Measurements from ENCODE around the gene AP2A2.
A peak's percentile ranks its signal among the peaks of the same experiment; 100 is the strongest.

AP2A2 gene

DNA sequence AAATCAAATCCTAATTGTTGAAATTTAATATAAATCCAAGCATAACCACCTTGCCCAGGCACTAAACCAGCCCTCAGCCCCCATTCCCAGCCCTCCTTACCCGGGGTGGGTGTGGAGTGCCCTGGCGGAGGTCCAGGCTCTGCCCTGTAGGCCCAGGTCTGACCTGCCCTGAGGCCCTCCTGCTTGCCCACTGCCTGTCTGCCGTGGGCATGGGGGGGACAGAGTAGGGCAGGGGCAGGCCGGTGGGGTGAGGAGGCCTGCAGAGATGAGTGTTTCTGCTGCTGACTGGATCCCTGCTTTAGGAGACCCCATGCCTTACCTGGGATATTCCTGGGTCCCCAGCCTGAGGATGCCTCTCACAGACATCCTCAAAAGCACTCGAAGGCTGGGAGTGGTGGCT is 11.5 kb upstream of the AP2A2 start:
- no peak overlapping the region for H2BK12ac ChIP-seq (ENCODE audit: low read length)
- peak overlapping the region; percentile 97 for H2AK5ac ChIP-seq (ENCODE audit: low read depth, low read length)
- no peak overlapping the region for H3K4me2 ChIP-seq (ENCODE audit: insufficient read depth, low read length, poor library complexity, severe bottlenecking)
- H2BK15ac ChIP-seq (ENCODE audit: low read length): peak overlapping the region; percentile 81
- H2BK5ac ChIP-seq (ENCODE audit: low read length): peak overlapping the region; percentile 35
- peak overlapping the region; percentile 65 for H3K23ac ChIP-seq (ENCODE audit: low read depth, low read length, poor library complexity)
- peaks cover 0 to 3% of the 10 kb centered on the region in 2 donors for H3K36me3 ChIP-seq (replicated peaks in 1 of 2; ENCODE audit: control insufficient read depth in 2 of 2, insufficient read depth in 2 of 2, low read length in 2 of 2)
- H3K9me3 ChIP-seq (replicated peaks in 1 of 2; ENCODE audit: control insufficient read depth in 2 of 2, insufficient read depth in 1 of 2, low read depth in 1 of 2, low read length in 2 of 2): no peaks in the 10 kb centered on the region
- H3K4me1 ChIP-seq (ENCODE audit: control insufficient read depth in 2 of 2, insufficient read depth in 1 of 2, low read depth in 1 of 2, low read length in 2 of 2): peaks cover 8 to 14% of the 10 kb centered on the region in 2 donors
- no peak overlapping the region for H2BK120ac ChIP-seq (ENCODE audit: low read depth, low read length)
- peak overlapping the region; percentile 64 for H3K18ac ChIP-seq (ENCODE audit: low read length)
- no peak overlapping the region for H4K8ac ChIP-seq (ENCODE audit: low read depth, low read length)
- no peak for DNase-seq (ENCODE audit: low spot score)
- H4K91ac ChIP-seq (ENCODE audit: low read depth, low read length, poor library complexity): no peak overlapping the region
- H2AFZ ChIP-seq (ENCODE audit: low read length): no peak overlapping the region
- no peak overlapping the region for H3K4me3 ChIP-seq (ENCODE audit: low read length in 2 of 2)
- no CpG with 5 or more reads among the region's 5 CpGs for whole genome bisulfite sequencing, 2 donors (ENCODE audit: extremely low coverage in 2 of 2, insufficient read length in 2 of 2, insufficient replicate concordance in 1 of 2)
- no peak overlapping the region for H3K14ac ChIP-seq (ENCODE audit: low read length)
- no peak overlapping the region for H3K4ac ChIP-seq (ENCODE audit: low read length)
- no peak overlapping the region for H3K27ac ChIP-seq (replicated peaks; ENCODE audit: low read length)
- no peaks in the 10 kb centered on the region for H3K27me3 ChIP-seq (ENCODE audit: control insufficient read depth in 3 of 3, insufficient read depth in 3 of 3, low read depth in 1 of 3, low read length in 3 of 3)
- peaks cover 6% of the 10 kb centered on the region for H3K79me1 ChIP-seq (ENCODE audit: low read depth, low read length)
- H3K9ac ChIP-seq (ENCODE audit: low read depth, low read length, poor library complexity): peak overlapping the region; percentile 44

DNA sequence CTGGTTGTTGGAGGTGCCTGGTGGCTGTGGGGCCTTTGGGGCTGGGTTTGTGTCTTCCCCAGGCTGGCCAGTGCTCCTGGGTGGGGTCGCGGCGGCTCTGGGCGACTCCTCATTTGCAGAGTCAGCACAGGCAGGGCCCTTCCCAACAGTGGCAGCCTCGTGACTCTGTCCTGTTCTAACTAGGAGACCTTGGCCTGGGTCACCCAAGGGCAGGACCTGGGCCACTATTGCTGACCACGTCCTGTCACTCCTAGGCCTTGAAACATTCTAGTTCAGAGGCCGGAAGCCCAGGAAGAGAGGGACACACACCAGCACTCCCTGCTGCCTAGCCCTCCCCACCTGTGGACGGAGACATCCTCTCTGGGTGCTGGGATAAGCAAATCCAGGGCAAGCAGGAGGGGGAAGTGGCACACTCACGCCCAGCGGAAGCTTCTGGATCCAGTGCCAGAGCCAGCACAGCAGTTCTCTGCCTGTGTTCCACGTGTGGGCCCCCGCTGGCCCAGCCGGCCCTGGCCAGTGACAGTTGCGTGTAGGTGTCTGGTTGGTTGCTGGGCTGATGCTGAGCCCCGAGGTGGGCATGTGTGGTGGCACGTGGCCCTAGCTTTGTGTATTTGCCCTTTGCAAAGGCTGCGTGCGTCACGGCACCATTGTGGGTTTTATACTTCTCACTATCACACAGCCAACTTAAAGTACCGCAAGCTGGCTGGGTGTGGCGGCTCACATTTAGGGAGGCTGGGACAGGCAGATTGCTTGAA is 10.7 kb upstream of the AP2A2 start:
- Histone ChIP-seq H2BK12ac (ENCODE audit: low read length) (no peak overlapping the region), H3K4ac (ENCODE audit: low read length) (no peak overlapping the region), H4K91ac (ENCODE audit: low read depth, low read length, poor library complexity) (no peak overlapping the region), H3K9ac (ENCODE audit: low read depth, low read length, poor library complexity) (peak overlapping the region; percentile 77), H3K18ac (ENCODE audit: low read length) (no peak overlapping the region), H3K14ac (ENCODE audit: low read length) (no peak overlapping the region), H3K4me3 (ENCODE audit: low read length in 2 of 2) (no peak overlapping the region), H3K79me1 (ENCODE audit: low read depth, low read length) (peaks cover 5% of the 10 kb centered on the region), H3K23ac (ENCODE audit: low read depth, low read length, poor library complexity) (peak overlapping the region; percentile 91), H2BK5ac (ENCODE audit: low read length) (peak overlapping the region; percentile 35), H3K27me3 (ENCODE audit: control insufficient read depth in 3 of 3, insufficient read depth in 3 of 3, low read depth in 1 of 3, low read length in 3 of 3) (no peaks in the 10 kb centered on the region), H2AFZ (ENCODE audit: low read length) (peak overlapping the region; percentile 40), H3K27ac (replicated peaks; ENCODE audit: low read length) (no peak overlapping the region), H3K9me3 (replicated peaks in 1 of 2; ENCODE audit: control insufficient read depth in 2 of 2, insufficient read depth in 1 of 2, low read depth in 1 of 2, low read length in 2 of 2) (no peaks in the 10 kb centered on the region), H3K36me3 (replicated peaks in 1 of 2; ENCODE audit: control insufficient read depth in 2 of 2, insufficient read depth in 2 of 2, low read length in 2 of 2) (no peaks in the 10 kb centered on the region), H3K4me1 (ENCODE audit: control insufficient read depth in 2 of 2, insufficient read depth in 1 of 2, low read depth in 1 of 2, low read length in 2 of 2) (peaks cover 7 to 8% of the 10 kb centered on the region in 2 donors), H2AK5ac (ENCODE audit: low read depth, low read length) (peak overlapping the region; percentile 24), H4K8ac (ENCODE audit: low read depth, low read length) (no peak overlapping the region), H3K4me2 (ENCODE audit: insufficient read depth, low read length, poor library complexity, severe bottlenecking) (no peak overlapping the region), H2BK120ac (ENCODE audit: low read depth, low read length) (peak overlapping the region; percentile 24), H2BK15ac (ENCODE audit: low read length) (peak overlapping the region; percentile 15)
- DNase-seq (ENCODE audit: low spot score): no peak
- WGBS, 2 donors (ENCODE audit: extremely low coverage in 2 of 2, insufficient read length in 2 of 2, insufficient replicate concordance in 1 of 2): no CpG with 5 or more reads among the region's 21 CpGs

DNA sequence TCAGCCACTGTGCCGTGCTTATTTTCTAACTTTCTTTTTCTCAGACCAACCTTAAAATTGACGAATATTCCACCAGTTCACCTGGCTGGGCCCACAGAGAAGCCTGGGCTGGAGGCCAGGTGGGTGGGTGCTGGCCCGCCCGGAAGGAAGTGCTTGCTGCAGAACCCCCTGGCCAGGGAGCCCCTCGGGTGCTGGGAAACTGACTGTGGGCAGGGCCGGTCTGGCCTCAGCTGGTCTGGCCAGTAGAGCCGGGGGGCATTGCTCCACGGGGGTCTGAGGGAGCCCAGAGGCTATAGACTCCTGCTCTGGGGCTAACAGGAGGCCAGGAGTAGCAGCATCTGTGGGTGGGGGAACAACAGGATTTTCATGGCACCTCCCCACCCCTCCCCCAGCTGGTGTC is 8.2 kb upstream of the AP2A2 start:
- no peak overlapping the region for H2BK15ac ChIP-seq (ENCODE audit: low read length)
- no peak overlapping the region for H2BK12ac ChIP-seq (ENCODE audit: low read length)
- H2BK5ac ChIP-seq (ENCODE audit: low read length): peak overlapping the region; percentile 71
- H3K27me3 ChIP-seq (ENCODE audit: control insufficient read depth in 3 of 3, insufficient read depth in 3 of 3, low read depth in 1 of 3, low read length in 3 of 3): no peaks in the 10 kb centered on the region
- H4K8ac ChIP-seq (ENCODE audit: low read depth, low read length): no peak overlapping the region
- H3K4me1 ChIP-seq (ENCODE audit: control insufficient read depth in 2 of 2, insufficient read depth in 1 of 2, low read depth in 1 of 2, low read length in 2 of 2): peaks cover 0 to 5% of the 10 kb centered on the region in 2 donors
- no peak overlapping the region for H3K9ac ChIP-seq (ENCODE audit: low read depth, low read length, poor library complexity)
- no peak overlapping the region for H3K14ac ChIP-seq (ENCODE audit: low read length)
- H3K27ac ChIP-seq (replicated peaks; ENCODE audit: low read length): no peak overlapping the region
- peak overlapping the region; percentile 24 for H2BK120ac ChIP-seq (ENCODE audit: low read depth, low read length)
- no peak overlapping the region for H3K18ac ChIP-seq (ENCODE audit: low read length)
- WGBS, 2 donors (ENCODE audit: extremely low coverage in 2 of 2, insufficient read length in 2 of 2, insufficient replicate concordance in 1 of 2): no CpG with 5 or more reads among the region's 8 CpGs
- H3K36me3 ChIP-seq (replicated peaks in 1 of 2; ENCODE audit: control insufficient read depth in 2 of 2, insufficient read depth in 2 of 2, low read length in 2 of 2): no peaks in the 10 kb centered on the region
- no peaks in the 10 kb centered on the region for H3K79me1 ChIP-seq (ENCODE audit: low read depth, low read length)
- H3K4ac ChIP-seq (ENCODE audit: low read length): no peak overlapping the region
- peak overlapping the region; percentile 53 for H2AK5ac ChIP-seq (ENCODE audit: low read depth, low read length)
- H3K23ac ChIP-seq (ENCODE audit: low read depth, low read length, poor library complexity): peak overlapping the region; percentile 60
- H2AFZ ChIP-seq (ENCODE audit: low read length): no peak overlapping the region
- no peak overlapping the region for H4K91ac ChIP-seq (ENCODE audit: low read depth, low read length, poor library complexity)
- no peaks in the 10 kb centered on the region for H3K9me3 ChIP-seq (replicated peaks in 1 of 2; ENCODE audit: control insufficient read depth in 2 of 2, insufficient read depth in 1 of 2, low read depth in 1 of 2, low read length in 2 of 2)
- H3K4me3 ChIP-seq (ENCODE audit: low read length in 2 of 2): no peak overlapping the region
- no peak for DNase-seq (ENCODE audit: low spot score)
- H3K4me2 ChIP-seq (ENCODE audit: insufficient read depth, low read length, poor library complexity, severe bottlenecking): no peak overlapping the region

- Histone ChIP-seq H3K18ac (ENCODE audit: low read length) (peak overlapping the region; percentile 9), H3K27me3 (ENCODE audit: control insufficient read depth in 3 of 3, insufficient read depth in 3 of 3, low read depth in 1 of 3, low read length in 3 of 3) (no peaks in the 10 kb centered on the region), H2BK120ac (ENCODE audit: low read depth, low read length) (no peak overlapping the region), H3K4ac (ENCODE audit: low read length) (no peak overlapping the region), H4K8ac (ENCODE audit: low read depth, low read length) (no peak overlapping the region), H3K23ac (ENCODE audit: low read depth, low read length, poor library complexity) (no peak overlapping the region), H3K9me3 (replicated peaks in 1 of 2; ENCODE audit: control insufficient read depth in 2 of 2, insufficient read depth in 1 of 2, low read depth in 1 of 2, low read length in 2 of 2) (no peaks in the 10 kb centered on the region), H3K36me3 (replicated peaks in 1 of 2; ENCODE audit: control insufficient read depth in 2 of 2, insufficient read depth in 2 of 2, low read length in 2 of 2) (peaks cover 2 to 4% of the 10 kb centered on the region in 2 donors), H4K91ac (ENCODE audit: low read depth, low read length, poor library complexity) (no peak overlapping the region), H2BK12ac (ENCODE audit: low read length) (peak overlapping the region; percentile 75), H3K14ac (ENCODE audit: low read length) (no peak overlapping the region), H3K9ac (ENCODE audit: low read depth, low read length, poor library complexity) (no peak overlapping the region), H2AK5ac (ENCODE audit: low read depth, low read length) (no peak overlapping the region), H3K4me1 (ENCODE audit: control insufficient read depth in 2 of 2, insufficient read depth in 1 of 2, low read depth in 1 of 2, low read length in 2 of 2) (peaks cover 3 to 12% of the 10 kb centered on the region in 2 donors), H2AFZ (ENCODE audit: low read length) (peak overlapping the region; percentile 80), H2BK5ac (ENCODE audit: low read length) (peak overlapping the region; percentile 90), H3K4me3 (ENCODE audit: low read length in 2 of 2) (no peak overlapping the region), H3K4me2 (ENCODE audit: insufficient read depth, low read length, poor library complexity, severe bottlenecking) (no peak overlapping the region), H2BK15ac (ENCODE audit: low read length) (no peak overlapping the region), H3K79me1 (ENCODE audit: low read depth, low read length) (peaks cover 2% of the 10 kb centered on the region), H3K27ac (replicated peaks; ENCODE audit: low read length) (no peak overlapping the region)
- no CpG with 5 or more reads among the region's 15 CpGs for WGBS, 2 donors (ENCODE audit: extremely low coverage in 2 of 2, insufficient read length in 2 of 2, insufficient replicate concordance in 1 of 2)
- no peak for DNase-seq (ENCODE audit: low spot score)
These were observed 3.6 kb upstream of the AP2A2 start for GRCh38 chr11:921921-922678.
